Activated CD4-positive, alpha-beta T cell treated with anti-CD3 and anti-CD28 coated beads, Interleukin-2, amount 50 U/mL, for 1 hour (primary cell): ENCODE data around the gene CTSD.

ENCODE experiments used
- DNase-seq: peaks from one replicate; pipeline ENCODE4 v3.0.0-alpha.2; 2020

CTSD gene

GRCh38 chr11:1768141-1768469 lies 4.4 kb upstream of the CTSD start:
- no peak for DNase-seq

GRCh38 chr11:1767399-1768140 lies 3.8 kb upstream of the CTSD start:
- no peak for DNase-seq

GRCh38 chr11:1766719-1767398 lies 3.1 kb upstream of the CTSD start:
- DNase-seq = no peak

GRCh38 chr11:1765871-1766718 lies 2.4 kb upstream of the CTSD start:
- no peak for DNase-seq

GRCh38 chr11:1763336-1763795 lies 361 bp downstream of the CTSD start:
- DNase-seq = no peak

GRCh38 chr11:1762537-1763302 lies 1.0 kb downstream of the CTSD start:
- DNase-seq = no peak

GRCh38 chr11:1761857-1762536 lies 1.7 kb downstream of the CTSD start:
- no peak for DNase-seq

- DNase-seq = no peak
Observed at GRCh38 chr11:1761110-1761856, 2.4 kb downstream of the CTSD start.

- DNase-seq = no peak
Observed at GRCh38 chr11:1760351-1761109, 3.2 kb downstream of the CTSD start.

- no peak for DNase-seq
Observed at GRCh38 chr11:1759851-1760220, 3.9 kb downstream of the CTSD start.

- DNase-seq = no peak
Observed at GRCh38 chr11:1759151-1759850, 4.4 kb downstream of the CTSD start.

GRCh38 chr11:1758611-1759150 lies 5.0 kb downstream of the CTSD start:
- no peak for DNase-seq

- peak; percentile 30 for DNase-seq
Observed at GRCh38 chr11:1757861-1758610, 5.7 kb downstream of the CTSD start.

- DNase-seq = no peak
Observed at GRCh38 chr11:1756791-1757771, 6.6 kb downstream of the CTSD start.

- no peak for DNase-seq
Observed at GRCh38 chr11:1755692-1756561, 7.8 kb downstream of the CTSD start.

- no peak for DNase-seq
Observed at GRCh38 chr11:1755344-1755691, 8.4 kb downstream of the CTSD start.
